HG03342 (cell line): ENCODE results near the gene S100A6.
"Not testable (repeated sequence)": the region's sequence is repeated elsewhere in the genome, so short reads cannot be mapped to it uniquely, and the experiment has no call there.

Experiments used
- ATAC-seq: cut with Tn5 transposase; IDR thresholded peaks from one replicate; pipeline ENCODE4 v1.9.1; 2021; ENCODE audit warnings: mild to moderate bottlenecking, moderate library complexity; ENCODE audit not compliant: unreplicated experiment

Gene S100A6

DNA sequence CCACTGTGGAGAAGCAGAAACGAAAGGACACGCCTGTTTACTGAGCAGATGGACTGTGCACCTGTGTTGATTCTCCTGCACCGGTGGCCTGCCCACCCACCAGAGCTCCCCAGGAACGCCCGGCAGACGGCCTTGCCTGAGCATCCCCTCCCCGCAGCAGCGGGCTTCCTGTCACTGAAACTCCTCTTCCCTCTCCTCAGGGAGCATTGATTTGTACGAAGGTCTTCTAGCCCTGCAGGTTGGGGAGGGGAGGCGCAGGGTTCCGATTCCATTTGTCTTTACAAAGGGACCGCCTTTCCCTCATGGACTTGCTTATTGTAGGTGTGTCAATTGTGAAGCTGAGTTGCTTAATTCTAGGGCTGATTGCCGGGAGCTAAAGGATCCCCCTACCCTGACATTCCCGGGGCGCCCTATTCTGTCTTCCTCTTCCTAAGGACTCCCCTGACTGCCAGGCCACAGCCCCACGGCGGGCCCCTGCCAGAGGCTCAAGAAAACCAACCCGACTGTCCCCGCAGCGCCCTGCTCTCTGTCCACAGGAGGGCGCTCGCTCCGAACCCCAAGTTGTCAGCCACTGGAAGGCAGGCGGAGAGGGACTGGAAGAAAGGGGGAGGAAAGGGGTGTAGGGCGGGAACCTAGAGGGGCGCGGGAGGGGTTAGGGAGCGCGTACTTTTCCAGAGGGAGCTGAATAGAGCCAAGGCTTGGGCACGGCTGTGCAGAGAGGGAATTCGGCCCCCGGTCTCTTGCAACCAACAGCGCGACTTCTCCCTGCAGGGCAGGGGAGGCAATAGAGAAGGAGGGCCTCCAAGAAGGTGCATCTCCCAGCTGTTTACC lies 2.8 kb downstream of the S100A6 start:
- no peak for ATAC-seq

- no peak for ATAC-seq
These were observed 3.6 kb downstream of the S100A6 start for GRCh38 chr1:153532181-153532580.

- no peak for ATAC-seq
These were observed 4.2 kb downstream of the S100A6 start for GRCh38 chr1:153531638-153532037.

DNA sequence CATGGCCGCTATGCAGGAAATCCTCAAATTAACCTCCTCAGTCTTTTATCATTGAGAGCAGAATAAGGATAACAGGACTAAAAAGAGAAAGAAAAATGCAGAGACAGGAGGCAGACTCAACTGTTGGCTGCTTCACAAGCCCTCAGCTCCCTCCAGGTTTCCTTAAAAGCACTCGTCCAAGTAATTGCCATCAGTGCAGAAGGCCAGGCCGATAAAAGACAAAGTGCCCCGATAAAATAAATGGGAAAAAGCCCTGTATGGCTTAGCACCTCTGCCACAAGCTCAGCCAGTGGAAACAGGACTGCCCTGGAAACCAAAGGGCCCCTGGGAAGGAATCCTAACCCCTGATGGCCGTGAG lies 8.1 kb downstream of the S100A6 start:
- no peak for ATAC-seq

DNA sequence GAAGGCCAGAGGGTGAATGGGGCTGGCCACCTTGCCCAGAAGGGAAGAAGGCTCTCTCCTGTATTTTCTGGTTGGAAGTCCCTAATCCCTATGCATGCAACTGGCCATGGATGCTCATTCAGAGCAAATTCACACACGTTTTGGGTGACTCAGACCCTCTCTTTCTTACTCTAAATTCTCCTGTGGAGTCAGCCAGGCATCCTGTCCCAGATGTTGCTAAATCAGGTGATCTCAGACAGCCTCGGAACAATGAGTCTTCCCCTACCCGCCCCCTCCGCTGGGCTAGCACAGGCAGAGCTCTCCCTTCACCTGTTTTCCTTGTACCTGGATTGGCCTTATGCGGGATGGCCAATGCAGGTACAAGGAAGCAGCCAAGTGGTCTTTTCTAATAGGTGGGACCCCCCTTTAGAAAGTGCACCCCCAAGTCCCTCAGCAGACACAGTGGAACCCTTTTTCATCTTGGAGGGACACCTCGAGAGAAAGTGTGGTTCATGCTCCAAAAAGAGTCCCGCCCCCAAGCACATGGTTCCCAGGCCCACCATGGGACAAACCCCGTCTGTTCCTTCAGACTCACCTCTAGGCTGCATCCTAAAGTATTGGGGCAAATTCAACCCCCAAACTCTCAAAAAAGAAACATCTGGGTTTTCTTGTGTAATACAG lies 8.6 kb downstream of the S100A6 start:
- no peak for ATAC-seq

DNA sequence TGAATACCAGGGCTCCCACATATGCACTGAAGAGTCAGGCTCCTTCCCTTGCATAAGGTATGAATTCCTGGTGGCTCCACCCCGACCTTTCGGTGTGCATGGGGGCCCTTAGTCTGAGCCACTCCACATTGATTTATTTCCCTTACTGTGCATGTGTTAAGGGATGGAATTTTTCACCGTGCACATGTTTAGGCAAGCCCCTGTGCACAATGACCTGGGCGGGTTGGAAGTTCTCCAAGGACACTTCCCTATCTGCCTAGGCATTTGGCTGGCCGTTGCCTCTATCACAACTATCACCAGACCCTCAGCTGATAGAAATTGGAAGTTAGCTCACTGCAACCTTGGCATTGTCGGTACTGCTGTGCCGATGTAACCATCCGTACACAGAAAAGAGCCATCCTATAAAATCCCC lies 9.7 kb downstream of the S100A6 start:
- ATAC-seq = no peak

DNA sequence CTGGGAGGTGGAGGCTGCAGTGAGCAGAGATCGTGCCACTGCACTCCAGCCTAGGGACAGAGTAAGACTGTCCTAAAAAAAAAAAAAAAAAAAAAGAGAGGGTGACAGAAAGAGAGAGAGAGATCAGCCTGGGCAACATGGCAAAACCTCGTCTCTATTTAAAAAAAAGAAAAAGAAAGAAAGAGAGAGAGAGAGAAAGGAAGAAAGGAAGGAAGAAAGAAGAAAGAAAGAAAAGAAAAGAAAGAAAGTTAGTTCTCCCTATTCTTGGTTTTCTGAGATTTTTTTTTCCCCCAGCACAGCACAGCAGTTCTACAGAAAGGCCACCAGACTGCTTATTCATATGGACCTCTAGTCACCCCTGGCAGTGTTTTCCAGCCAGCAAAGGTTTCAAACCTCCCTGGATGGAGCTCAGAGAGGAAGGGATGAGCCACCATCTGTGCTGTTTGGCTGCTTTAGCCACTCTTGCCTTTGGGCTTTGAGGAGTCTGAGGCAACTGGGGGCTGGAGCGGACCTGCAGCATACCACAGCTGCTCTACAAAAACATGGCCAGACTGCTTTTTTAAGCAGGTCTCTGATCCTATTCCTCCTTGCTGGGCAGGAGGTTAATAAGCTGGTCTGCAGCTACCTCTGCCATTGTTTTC lies 10.6 kb downstream of the S100A6 start:
- no peak for ATAC-seq

- ATAC-seq = not testable (repeated sequence)
These were observed 13.3 kb downstream of the S100A6 start for GRCh38 chr1:153522353-153523048.

- not testable (repeated sequence) for ATAC-seq
These were observed 14.0 kb downstream of the S100A6 start for GRCh38 chr1:153521808-153522207.

- ATAC-seq = no peak
These were observed 14.8 kb downstream of the S100A6 start for GRCh38 chr1:153520818-153521476.

GRCh38 chr1:153520137-153520691 lies 15.6 kb downstream of the S100A6 start:
- ATAC-seq = not testable (repeated sequence)

GRCh38 chr1:153519242-153519641 lies 16.5 kb downstream of the S100A6 start:
- ATAC-seq = no peak

- ATAC-seq = no peak
These were observed 20.0 kb downstream of the S100A6 start for GRCh38 chr1:153515504-153516394.

DNA sequence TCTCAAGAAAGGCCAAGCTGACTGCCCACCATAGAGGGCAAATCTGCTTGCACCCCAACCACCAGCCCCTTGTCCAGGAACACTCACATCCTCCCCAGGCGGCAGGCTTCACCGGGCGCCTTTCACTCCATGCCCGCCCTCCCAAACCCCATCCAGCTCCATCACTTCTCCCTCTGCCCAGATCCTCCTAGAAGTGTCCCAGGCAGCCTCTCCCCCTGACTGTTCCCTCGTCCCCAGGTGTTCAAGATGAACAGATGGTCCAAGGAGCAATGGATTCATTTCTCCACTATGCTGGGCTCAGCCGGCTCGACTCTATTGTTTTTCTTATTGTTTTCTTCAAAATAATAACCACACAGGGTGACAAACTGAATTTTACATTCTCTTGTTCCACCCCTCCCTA lies 22.1 kb downstream of the S100A6 start:
- ATAC-seq = no peak

DNA sequence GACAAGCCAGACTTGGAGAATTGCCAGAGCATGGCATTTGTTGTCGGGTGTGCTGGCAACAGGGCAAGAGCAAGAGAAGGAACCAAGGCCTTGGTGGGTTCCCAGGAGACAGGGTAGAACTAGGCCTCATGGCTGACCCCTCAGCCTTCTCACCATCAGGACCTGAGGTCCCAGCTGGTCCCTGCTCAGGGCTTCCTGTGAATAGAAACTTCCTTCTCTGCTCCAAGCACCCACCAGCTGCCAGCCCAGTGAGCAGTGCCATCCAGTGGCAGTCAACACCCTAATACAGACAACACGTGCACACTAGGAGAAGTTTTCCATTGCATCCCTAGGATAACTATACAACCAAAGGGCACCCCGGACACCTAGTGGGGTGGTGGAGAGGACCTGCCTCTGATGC lies 22.8 kb downstream of the S100A6 start:
- ATAC-seq = no peak

DNA sequence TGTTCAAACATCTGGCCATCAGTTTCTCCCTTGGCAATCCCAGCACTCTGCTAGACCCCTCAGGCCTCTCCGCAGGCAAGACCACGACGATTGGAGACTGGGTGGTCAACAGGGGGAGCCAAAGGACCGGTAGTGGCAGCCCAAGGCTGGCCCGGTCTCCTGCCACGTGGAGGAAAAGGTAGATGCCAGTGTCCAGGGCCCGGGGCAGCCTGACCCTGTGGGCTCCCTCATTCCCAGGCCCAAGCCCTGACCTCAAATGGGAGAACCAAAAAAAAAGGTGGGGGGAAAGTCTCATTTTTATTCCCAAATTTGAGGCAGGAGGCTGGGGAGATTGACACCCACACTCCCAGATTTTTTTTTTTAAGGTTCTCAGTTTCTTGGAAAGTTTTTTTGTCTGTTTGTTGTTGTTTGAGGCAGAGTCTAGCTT lies 24.8 kb downstream of the S100A6 start:
- ATAC-seq = no peak

DNA sequence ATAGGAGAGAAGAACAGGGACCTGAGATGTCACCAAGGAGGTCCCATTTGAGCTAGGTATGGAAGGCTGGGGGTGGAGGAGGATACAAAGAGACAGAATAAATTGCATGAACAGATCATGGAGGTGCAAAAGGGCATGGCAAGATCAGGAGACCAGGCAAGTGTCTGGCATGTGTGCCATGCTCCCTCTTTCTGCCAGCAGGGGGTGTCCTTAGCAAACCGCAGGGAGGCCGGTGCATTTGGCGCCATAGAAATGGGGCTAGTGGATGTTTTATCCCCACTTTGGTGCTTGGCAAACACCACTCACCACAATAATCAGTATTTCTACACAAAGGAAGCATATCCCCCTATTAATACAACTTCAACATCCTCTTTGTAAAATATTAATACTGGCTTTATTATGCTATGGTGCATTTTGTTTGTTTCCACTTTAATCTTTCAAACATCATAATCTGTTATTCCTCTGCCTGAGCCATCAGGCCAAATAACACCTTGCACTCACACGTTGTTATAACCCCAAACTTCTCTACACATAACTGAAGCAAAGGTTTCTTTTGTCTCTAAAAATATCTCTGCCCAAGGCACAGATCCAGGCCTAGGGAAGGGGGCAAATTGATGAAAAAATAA lies 25.9 kb downstream of the S100A6 start:
- ATAC-seq = no peak

DNA sequence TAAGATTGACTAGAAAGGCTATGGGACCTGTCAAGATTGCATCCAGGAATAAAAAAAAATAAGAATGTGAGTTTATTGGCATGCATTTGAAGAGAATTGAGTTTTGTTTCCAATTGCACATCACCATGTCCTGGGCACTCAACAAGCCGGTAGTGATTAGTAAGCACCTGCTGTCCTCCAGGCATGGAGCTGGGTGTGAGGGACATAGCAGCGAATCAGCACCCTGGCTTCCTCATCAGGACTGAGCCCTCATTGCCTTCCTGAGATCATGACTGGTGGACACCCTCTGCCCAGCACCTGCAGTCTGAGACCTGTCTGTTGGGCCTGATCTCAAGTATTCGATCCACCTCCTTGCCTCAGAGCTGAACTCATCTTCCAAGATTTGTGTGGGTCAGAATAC lies 26.8 kb downstream of the S100A6 start:
- ATAC-seq = no peak
